ENCODE measurements around the gene DOCK9.

DNA sequence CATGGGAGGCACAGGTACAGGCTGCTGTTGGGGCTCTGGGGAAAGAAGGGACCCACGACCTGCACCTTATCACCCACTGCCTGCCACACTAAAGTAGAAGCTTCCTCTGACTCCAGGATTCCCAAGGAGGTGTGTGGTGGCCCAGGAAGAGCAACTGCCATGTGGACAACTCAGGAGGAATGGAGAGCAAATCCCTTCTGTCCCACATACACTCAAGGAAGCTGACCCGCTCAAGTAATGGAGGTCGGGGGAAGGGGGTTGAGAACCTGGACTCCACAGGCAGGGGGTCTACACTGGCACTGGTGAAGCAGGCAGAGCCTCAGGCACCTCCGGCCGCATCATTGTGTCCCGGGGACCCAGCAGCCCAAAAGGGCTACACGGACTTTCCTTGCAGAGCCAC lies 196.0 kb downstream of the DOCK9 start:
- TF ChIP-seq, protein P1, sequence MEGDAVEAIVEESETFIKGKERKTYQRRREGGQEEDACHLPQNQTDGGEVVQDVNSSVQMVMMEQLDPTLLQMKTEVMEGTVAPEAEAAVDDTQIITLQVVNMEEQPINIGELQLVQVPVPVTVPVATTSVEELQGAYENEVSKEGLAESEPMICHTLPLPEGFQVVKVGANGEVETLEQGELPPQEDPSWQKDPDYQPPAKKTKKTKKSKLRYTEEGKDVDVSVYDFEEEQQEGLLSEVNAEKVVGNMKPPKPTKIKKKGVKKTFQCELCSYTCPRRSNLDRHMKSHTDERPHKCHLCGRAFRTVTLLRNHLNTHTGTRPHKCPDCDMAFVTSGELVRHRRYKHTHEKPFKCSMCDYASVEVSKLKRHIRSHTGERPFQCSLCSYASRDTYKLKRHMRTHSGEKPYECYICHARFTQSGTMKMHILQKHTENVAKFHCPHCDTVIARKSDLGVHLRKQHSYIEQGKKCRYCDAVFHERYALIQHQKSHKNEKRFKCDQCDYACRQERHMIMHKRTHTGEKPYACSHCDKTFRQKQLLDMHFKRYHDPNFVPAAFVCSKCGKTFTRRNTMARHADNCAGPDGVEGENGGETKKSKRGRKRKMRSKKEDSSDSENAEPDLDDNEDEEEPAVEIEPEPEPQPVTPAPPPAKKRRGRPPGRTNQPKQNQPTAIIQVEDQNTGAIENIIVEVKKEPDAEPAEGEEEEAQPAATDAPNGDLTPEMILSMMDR (IDR thresholded peaks at IDR 0.05): no peak
- TF ChIP-seq POLR2A (IDR thresholded peaks at IDR 0.05) (no peak), EP300 (IDR thresholded peaks at IDR 0.05) (no peak)

All from ovary (tissue), 3 donors.